Naive thymus-derived CD4-positive, alpha-beta T cell (primary cell): ENCODE data around the gene PCDHGA12. TPM values are rescaled to one million over a fixed set of nuclear protein-coding genes. Genes with fewer than 3 reads are reported as not detected.
"Not testable (repeated sequence)": the region's sequence is repeated elsewhere in the genome, so short reads cannot be mapped to it uniquely, and the experiment has no call there.

Source experiments
- ATAC-seq: fragments of 150-1000 bp; cut with Tn5 transposase; 2 replicates; pipeline ENCODE4 v1.10.0; 2021; ENCODE audit warnings: mild to moderate bottlenecking, moderate library complexity
- CTCF ChIA-PET: fragments of 350-600 bp; sonication (Branson Sonifier 250); formaldehyde crosslinking; loops from one replicate; lab custom pipeline; 2021; ENCODE audit warnings: antibody characterized with exemption; lab: Charles Lee
- POLR2A ChIA-PET: fragments of 350-600 bp; sonication (Branson Sonifier 250); formaldehyde crosslinking; loops from one replicate; lab custom pipeline; 2021; ENCODE audit warnings: antibody characterized with exemption, inconsistent platforms; lab: Charles Lee
- DNase-seq, 9 donors: peaks; one replicate each; pipeline versions ENCODE4 v3.0.0 to v3.0.0-alpha.2; 2020 to 2022; ENCODE audit warnings: mixed read lengths in 1 of 9
- H3K27ac ChIP-seq: one replicate; pipeline ENCODE4 v1.7.0; 2013; ENCODE audit warnings: mild to moderate bottlenecking, low read depth, low read length, moderate library complexity
- H3K27me3 ChIP-seq, 2 donors: one replicate each; pipeline ENCODE4 v1.7.0; 2013; ENCODE audit warnings: low read length in 2 of 2, mild to moderate bottlenecking in 2 of 2, moderate library complexity in 2 of 2; ENCODE audit not compliant: control insufficient read depth in 2 of 2, insufficient read depth in 2 of 2
- H3K36me3 ChIP-seq, 3 experiments: 1 replicate in 2 of 3; 2 replicates in 1 of 3; pipeline ENCODE4 v1.7.0; 2013; ENCODE audit warnings: low read length in 3 of 3, mild to moderate bottlenecking in 3 of 3, moderate library complexity in 1 of 3; ENCODE audit not compliant: insufficient read depth in 3 of 3, control insufficient read depth in 2 of 3
- H3K4me1 ChIP-seq, 2 donors: one replicate each; pipeline ENCODE4 v1.7.0; 2013; ENCODE audit warnings: low read length in 2 of 2, mild to moderate bottlenecking in 2 of 2, moderate library complexity in 1 of 2; ENCODE audit not compliant: control insufficient read depth in 2 of 2, insufficient read depth in 2 of 2
- H3K4me3 ChIP-seq: 2 replicates; pipeline ENCODE4 v1.7.0; 2013; ENCODE audit warnings: mild to moderate bottlenecking, low read length
- H3K9me3 ChIP-seq, 3 experiments: 1 replicate in 2 of 3; 2 replicates in 1 of 3; pipeline ENCODE4 v1.7.0; 2013; ENCODE audit warnings: low read length in 3 of 3; ENCODE audit not compliant: control insufficient read depth in 2 of 3
- H3K27ac Mint-ChIP-seq, 9 donors: one replicate each; pipeline ENCODE4 v1.8.0; 2020 to 2022; ENCODE audit warnings: mixed read lengths in 9 of 9, mild to moderate bottlenecking in 8 of 9, moderate library complexity in 5 of 9, inconsistent platforms in 2 of 9
- H3K27me3 Mint-ChIP-seq, 5 donors: one replicate each; pipeline ENCODE4 v1.8.0; 2021 to 2022; ENCODE audit warnings: mixed read lengths in 5 of 5, mild to moderate bottlenecking in 1 of 5
- H3K36me3 Mint-ChIP-seq, 5 donors: one replicate each; pipeline ENCODE4 v1.8.0; 2020 to 2022; ENCODE audit warnings: mixed read lengths in 5 of 5, mild to moderate bottlenecking in 3 of 5, inconsistent platforms in 1 of 5
- H3K4me1 Mint-ChIP-seq, 7 donors: one replicate each; pipeline ENCODE4 v1.8.0; 2020 to 2022; ENCODE audit warnings: mixed read lengths in 7 of 7, mild to moderate bottlenecking in 3 of 7, inconsistent platforms in 1 of 7
- H3K4me3 Mint-ChIP-seq, 10 donors: one replicate each; pipeline ENCODE4 v1.8.0; 2020 to 2022; ENCODE audit warnings: mild to moderate bottlenecking in 10 of 10, mixed read lengths in 10 of 10, moderate library complexity in 6 of 10, inconsistent platforms in 2 of 10
- H3K9me3 Mint-ChIP-seq, 11 donors: one replicate each; pipeline ENCODE4 v1.8.0; 2020 to 2022; ENCODE audit warnings: mixed read lengths in 11 of 11, mild to moderate bottlenecking in 4 of 11, inconsistent platforms in 1 of 11, moderate library complexity in 1 of 11
- intact Hi-C, 2 donors: fragments of 100-400 bp; cut with micrococcal nuclease; formaldehyde crosslinking; loops; one replicate each; pipeline ENCODE4 v1.15.1; 2023
- polyA plus RNA-seq, 2 donors: library from polyadenylated mRNA; unstranded; fragments of 300-500 nt; fragmentation: Illumina TruSeq; gene quantifications; one replicate each; pipeline ENCODE4 v1.2.3, GENCODE V29; 2021
- total RNA-seq, 6 experiments: library from RNA in 5 of 6; stranded (reverse) in 5 of 6; gene quantifications; 1 replicate in 5 of 6; 2 replicates in 1 of 6; pipeline ENCODE4 v1.2.3 and lab custom pipeline; 2021 to 2026

Gene PCDHGA12
- total and polyA plus RNA-seq, 7 experiments from 2014 or later, result 0.32 TPM; not detected in 6

GRCh38 chr5:141414548-141415274 is 15.6 kb upstream of the PCDHGA12 start:
- H3K4me1 Mint-ChIP-seq, result peaks cover 16 to 28% (median 19%) of the 10 kb centered on the region in 7 donors
- intact Hi-C loops, result loop anchor here in 1 of 2 donors (5.0 to 10.0 kb wide), 3 partner anchors 52 to 460 kb away; partner anchors contain the start of genes PCDH1, PCDHGA5 and TAF7
- not testable (repeated sequence) for DNase-seq

GRCh38 chr5:141415275-141415618 is 15.1 kb upstream of the PCDHGA12 start:
- POLR2A ChIA-PET, CTCF ChIA-PET, H3K36me3 ChIP-seq, DNase-seq, H3K27ac ChIP-seq, H3K27ac Mint-ChIP-seq, H3K4me3 ChIP-seq, H3K4me1 ChIP-seq, ATAC-seq: not testable (repeated sequence)
- H3K4me1 Mint-ChIP-seq, result peaks cover 16 to 28% (median 19%) of the 10 kb centered on the region in 7 donors
- peaks cover 2 to 38% (median 10%) of the 10 kb centered on the region in 5 donors for H3K36me3 Mint-ChIP-seq
- intact Hi-C loops, result loop anchor here in 1 of 2 donors (5.0 to 10.0 kb wide), 2 partner anchors 53 to 460 kb away; partner anchors contain the start of genes PCDH1 and PCDHGA5
- peaks cover 68 to 80% (median 75%) of the 10 kb centered on the region in 5 donors for H3K27me3 Mint-ChIP-seq
- peak overlapping the region in 4 of 10 donors; percentile 27 to 53 (median 39) for H3K4me3 Mint-ChIP-seq
- peaks cover 11 to 77% (median 43%) of the 10 kb centered on the region in 11 donors for H3K9me3 Mint-ChIP-seq
- peaks cover 0 to 33% (median 15%) of the 10 kb centered on the region in 3 experiments for H3K9me3 ChIP-seq
- H3K27me3 ChIP-seq, result peaks cover 23 to 34% of the 10 kb centered on the region in 2 donors

More at GRCh38 chr5:141414548-141415274, 15.6 kb upstream of the PCDHGA12 start:
- H3K27ac Mint-ChIP-seq, H3K27ac ChIP-seq, CTCF ChIA-PET, ATAC-seq, POLR2A ChIA-PET, H3K36me3 ChIP-seq, H3K4me3 ChIP-seq, H3K4me1 ChIP-seq: not testable (repeated sequence)
- H3K36me3 Mint-ChIP-seq, result peaks cover 4 to 37% (median 12%) of the 10 kb centered on the region in 5 donors
- peaks cover 67 to 78% (median 73%) of the 10 kb centered on the region in 5 donors for H3K27me3 Mint-ChIP-seq
- peaks cover 11 to 76% (median 44%) of the 10 kb centered on the region in 11 donors for H3K9me3 Mint-ChIP-seq
- Histone ChIP-seq H3K9me3 (peaks cover 0 to 33% (median 12%) of the 10 kb centered on the region in 3 experiments), H3K27me3 (peaks cover 23 to 28% of the 10 kb centered on the region in 2 donors)
- peak overlapping the region in 9 of 10 donors; percentile 1 to 89 (median 40) for H3K4me3 Mint-ChIP-seq

- DNase-seq, result peak in 4 of 9 donors; percentile 26 to 62 (median 34)
- not testable (repeated sequence) for H3K4me3 ChIP-seq, H3K27ac ChIP-seq, H3K36me3 ChIP-seq, H3K4me1 ChIP-seq
- peak; percentile 73 for ATAC-seq
- H3K9me3 ChIP-seq, result peaks cover 0 to 49% (median 18%) of the 10 kb centered on the region in 3 experiments
- Mint-ChIP-seq H3K9me3 (peaks cover 11 to 90% (median 61%) of the 10 kb centered on the region in 11 donors), H3K36me3 (peaks cover 0 to 55% (median 14%) of the 10 kb centered on the region in 5 donors), H3K27me3 (peaks cover 77 to 90% (median 86%) of the 10 kb centered on the region in 5 donors), H3K4me3 (peak within 1 kb of the TSS; percentile 43 to 73 (median 68)), H3K4me1 (peaks cover 16 to 31% (median 19%) of the 10 kb centered on the region in 7 donors), H3K27ac (peak within 1 kb of the TSS in 7 of 9 donors; percentile 0 to 74 (median 64))
- POLR2A ChIA-PET, result interaction anchor here (1.3 kb wide), 1 partner anchor 97 kb away, joined by 4 read pairs; the partner anchor contains the start of gene TAF7
- CTCF ChIA-PET, result interaction anchor here (0.7 to 1.3 kb wide), 3 partner anchors 27 to 174 kb away, joined by 3 read pairs; no protein-coding TSS in a partner anchor
- intact Hi-C loops, result loop anchor here (1.0 to 10.0 kb wide), 5 partner anchors 55 to 457 kb away; partner anchors contain the start of genes PCDH1 (in 1 of the 2) and PCDHGA5 (in 1 of the 2)
- peaks cover 18 to 39% of the 10 kb centered on the region in 2 donors for H3K27me3 ChIP-seq
Observed at GRCh38 chr5:141417494-141418172, 12.7 kb upstream of the PCDHGA12 start, which contains the start of gene PCDHGB7. Gene PCDHGB7 (plus strand): TSS chr5:141417677. CDS start chr5:141417860, 183 bp downstream.

GRCh38 chr5:141419074-141419880 is 11.0 kb upstream of the PCDHGA12 start:
- ChIA-PET POLR2A (interaction anchor here (0.8 kb wide), 1 partner anchor 100 kb away, joined by 3 read pairs; no protein-coding TSS in a partner anchor), CTCF (no interaction called here)
- Histone ChIP-seq H3K9me3 (peaks cover 0 to 59% (median 18%) of the 10 kb centered on the region in 3 experiments), H3K36me3 (peaks cover 0 to 4% (median 0%) of the 10 kb centered on the region in 3 experiments), H3K27me3 (peaks cover 12 to 40% of the 10 kb centered on the region in 2 donors), H3K27ac (no peak overlapping the region), H3K4me1 (no peaks in the 10 kb centered on the region), H3K4me3 (no peak overlapping the region)
- no peak for DNase-seq
- Mint-ChIP-seq H3K4me1 (peaks cover 4 to 22% (median 11%) of the 10 kb centered on the region in 7 donors), H3K27me3 (peaks cover 73 to 84% (median 76%) of the 10 kb centered on the region in 5 donors), H3K36me3 (peaks cover 3 to 54% (median 12%) of the 10 kb centered on the region in 5 donors), H3K9me3 (peaks cover 14 to 89% (median 61%) of the 10 kb centered on the region in 11 donors), H3K27ac (peak overlapping the region in 6 of 9 donors; percentile 2 to 74 (median 65)), H3K4me3 (peak overlapping the region in 6 of 10 donors; percentile 10 to 69 (median 36))
- no peak for ATAC-seq
- intact Hi-C loops, result loop anchor here in 1 of 2 donors (5.0 to 10.0 kb wide), 2 partner anchors 57 to 456 kb away; partner anchors contain the start of genes PCDH1 and PCDHGA5

- H3K27me3 ChIP-seq, result peaks cover 8 to 33% of the 10 kb centered on the region in 2 donors
- no peak within 1 kb of the TSS for H3K4me3 ChIP-seq
- no peak within 1 kb of the TSS for H3K27ac ChIP-seq
- H3K4me3 Mint-ChIP-seq, result peak within 1 kb of the TSS; percentile 52 to 90 (median 77)
- peaks cover 10 to 91% (median 62%) of the 10 kb centered on the region in 11 donors for H3K9me3 Mint-ChIP-seq
- peak within 1 kb of the TSS in 7 of 9 donors; percentile 51 to 73 (median 64) for H3K27ac Mint-ChIP-seq
- H3K36me3 Mint-ChIP-seq, result peaks cover 3 to 50% (median 10%) of the 10 kb centered on the region in 5 donors
- ChIA-PET CTCF (interaction anchor here (0.8 to 1.6 kb wide), 5 partner anchors 51 to 142 kb away, joined by 3 to 10 read pairs (median 3); partner anchors contain the start of genes PCDHGB3 and TAF7), POLR2A (no interaction called here)
- peak in 3 of 9 donors; percentile 25 to 28 (median 26) for DNase-seq
- intact Hi-C loops, result loop anchor here in 1 of 2 donors (5.0 kb wide), 1 partner anchor 56 kb away; the partner anchor contains the start of gene PCDHGC3
- H3K4me1 Mint-ChIP-seq, result peaks cover 0 to 19% (median 7%) of the 10 kb centered on the region in 7 donors
- H3K36me3 ChIP-seq, result peaks cover 0 to 4% (median 0%) of the 10 kb centered on the region in 3 experiments
- H3K4me1 ChIP-seq, result no peaks in the 10 kb centered on the region
- ATAC-seq, result peak; percentile 70
- peaks cover 68 to 87% (median 78%) of the 10 kb centered on the region in 5 donors for H3K27me3 Mint-ChIP-seq
- peaks cover 0 to 55% (median 18%) of the 10 kb centered on the region in 3 experiments for H3K9me3 ChIP-seq
Observed at GRCh38 chr5:141420855-141421488, 9.3 kb upstream of the PCDHGA12 start, which contains the start of gene PCDHGA11. Gene PCDHGA11 (plus strand): TSS chr5:141421051. CDS start chr5:141421228, 177 bp downstream.
